HG03064 (cell line): ENCODE measurements around the gene BDKRB2.
"Not testable (repeated sequence)": the region's sequence is repeated elsewhere in the genome, so short reads cannot be mapped to it uniquely, and the experiment has no call there.

Source experiments
- ATAC-seq: cut with Tn5 transposase; IDR thresholded peaks from one replicate; pipeline ENCODE4 v1.9.1; 2021; ENCODE audit warnings: low read depth; ENCODE audit not compliant: unreplicated experiment

The BDKRB2 gene

DNA sequence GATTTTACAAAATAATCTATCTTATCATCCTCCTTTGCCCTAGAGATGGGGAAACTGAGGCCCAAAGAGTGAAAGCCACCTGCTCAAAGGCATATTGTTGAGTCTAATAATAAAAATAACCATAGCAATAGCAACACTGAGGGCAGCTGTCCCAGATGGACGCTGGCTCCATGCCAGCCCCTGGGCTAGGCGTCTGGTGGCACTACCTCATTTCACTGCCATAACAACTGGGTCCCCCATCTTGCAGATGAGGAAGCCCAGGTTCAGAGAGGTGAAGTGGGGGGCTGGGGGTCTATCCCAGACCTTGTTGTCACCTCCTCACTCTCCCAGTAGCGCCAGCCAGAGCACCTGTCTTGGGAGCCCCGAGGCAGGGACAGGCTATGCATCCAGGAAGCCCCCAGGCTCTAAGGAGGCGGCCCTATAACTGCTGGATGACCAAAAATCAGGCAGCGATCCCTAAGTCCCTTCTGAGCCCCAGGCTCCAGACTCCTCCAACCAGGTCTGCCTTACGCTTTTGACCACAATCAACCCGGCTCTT, 12.8 kb downstream of the BDKRB2 start:
- no peak for ATAC-seq

DNA sequence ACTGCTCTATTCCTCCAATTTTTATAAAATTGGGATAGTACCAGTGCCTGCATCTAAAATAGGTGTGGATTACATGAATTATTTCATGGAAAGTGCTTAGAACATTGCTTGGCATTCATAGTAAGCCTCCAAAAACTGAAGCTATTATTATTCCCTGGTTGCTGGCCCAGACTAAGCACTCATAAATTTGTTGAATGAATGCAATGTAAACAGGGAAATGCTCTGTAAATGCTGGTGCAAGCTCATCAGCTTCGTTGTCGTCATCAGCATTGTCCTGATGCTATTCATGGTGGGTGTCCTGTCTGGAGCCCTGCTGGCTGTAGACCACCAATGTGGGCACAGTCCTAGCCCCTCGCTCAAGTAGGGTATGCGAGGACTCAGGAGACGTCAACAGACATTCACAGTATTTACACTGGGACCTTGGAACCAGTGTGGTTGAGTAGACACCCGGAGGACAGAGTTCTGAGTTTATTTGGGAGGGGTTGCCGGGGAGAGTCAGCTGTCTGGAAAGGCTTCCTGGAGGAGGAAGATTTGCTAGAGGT, 16.5 kb downstream of the BDKRB2 start:
- no peak for ATAC-seq

DNA sequence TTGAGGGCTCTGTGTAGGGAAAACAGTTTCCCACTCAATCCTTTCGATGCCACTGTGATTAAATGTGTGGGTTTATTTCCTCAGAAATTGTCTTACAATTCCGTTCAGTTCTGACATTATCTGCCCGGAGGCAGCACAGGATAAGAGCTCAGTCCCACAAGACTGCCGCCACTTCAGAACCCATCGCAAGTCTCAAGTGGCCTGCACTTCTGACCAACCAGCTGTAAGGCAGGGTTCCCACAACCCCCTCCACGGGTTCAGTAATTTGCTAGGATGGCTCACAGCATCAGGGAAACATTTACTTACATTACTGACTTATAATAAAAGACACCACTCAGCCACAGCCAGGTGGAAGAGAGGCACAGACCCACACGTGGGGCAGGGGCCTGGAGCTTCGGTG, 17.2 kb downstream of the BDKRB2 start:
- ATAC-seq: no peak

DNA sequence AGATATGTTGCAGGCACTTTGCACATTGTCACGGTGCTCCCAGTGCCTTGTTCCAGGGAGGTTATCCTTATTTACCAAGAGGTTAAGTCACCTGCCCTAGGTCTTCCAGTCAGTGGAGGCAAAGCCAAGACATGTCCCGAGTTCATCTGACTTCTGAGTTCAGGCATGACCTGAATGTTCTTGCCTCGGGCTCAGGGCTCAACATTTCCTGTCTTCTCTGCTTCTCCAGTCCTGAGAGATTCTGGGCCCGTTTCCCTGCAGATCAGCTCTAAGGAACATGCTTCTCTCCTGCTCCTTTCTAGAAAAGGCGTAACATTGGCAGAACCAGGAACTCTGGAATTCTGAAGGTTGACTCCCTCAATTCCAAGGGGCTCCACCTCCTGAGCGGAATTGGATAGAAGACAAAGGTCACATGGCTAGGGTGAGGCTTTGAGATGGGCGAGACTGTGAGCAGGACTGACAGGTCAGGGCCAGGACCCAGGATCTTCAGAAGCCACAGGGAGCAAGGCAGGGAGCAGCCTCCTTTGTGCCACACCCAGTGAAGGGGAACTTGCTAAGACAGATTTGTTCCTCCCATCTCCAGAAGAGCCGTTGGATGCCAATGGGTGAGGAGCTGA, 19.9 kb downstream of the BDKRB2 start:
- no peak for ATAC-seq

DNA sequence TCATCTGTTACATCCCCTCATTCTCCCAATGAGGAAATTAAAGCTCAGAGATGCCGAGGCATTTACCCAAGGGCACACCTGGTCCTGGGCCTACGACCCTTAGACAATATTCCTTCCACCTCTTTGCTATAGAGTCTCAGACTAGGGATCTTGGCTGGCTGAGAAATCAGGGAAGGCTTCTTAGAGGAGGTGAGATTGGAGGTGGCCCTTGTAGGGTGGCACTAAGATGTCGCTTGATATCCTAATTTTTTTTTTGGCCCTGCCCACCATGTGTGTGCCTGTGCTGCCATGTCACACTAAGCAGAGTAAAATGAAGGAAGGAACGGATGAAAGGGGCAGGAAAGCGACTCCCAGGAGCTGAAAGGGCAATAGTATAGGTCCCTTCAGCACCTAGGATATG, 20.6 kb downstream of the BDKRB2 start:
- no peak for ATAC-seq

DNA sequence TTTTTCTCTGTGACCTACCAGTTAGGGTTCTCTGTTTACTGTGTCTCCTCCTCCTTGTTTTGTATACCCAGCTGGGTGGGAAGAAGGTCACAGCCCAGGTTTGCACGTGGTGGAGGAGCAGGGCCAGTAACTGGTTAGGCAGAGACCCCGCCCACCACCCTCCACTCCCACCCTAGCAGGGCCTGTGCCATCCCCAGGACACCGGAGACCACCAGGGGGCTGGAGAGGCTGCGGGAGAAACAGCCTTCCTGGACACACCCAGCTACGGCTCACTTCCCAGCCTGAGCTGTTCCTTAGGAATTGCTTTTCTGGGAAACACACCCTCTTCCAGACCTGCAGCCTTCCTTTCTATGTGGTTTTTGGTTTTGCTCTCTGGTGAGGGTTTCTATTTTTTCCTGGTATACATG, 21.1 kb downstream of the BDKRB2 start:
- no peak for ATAC-seq

DNA sequence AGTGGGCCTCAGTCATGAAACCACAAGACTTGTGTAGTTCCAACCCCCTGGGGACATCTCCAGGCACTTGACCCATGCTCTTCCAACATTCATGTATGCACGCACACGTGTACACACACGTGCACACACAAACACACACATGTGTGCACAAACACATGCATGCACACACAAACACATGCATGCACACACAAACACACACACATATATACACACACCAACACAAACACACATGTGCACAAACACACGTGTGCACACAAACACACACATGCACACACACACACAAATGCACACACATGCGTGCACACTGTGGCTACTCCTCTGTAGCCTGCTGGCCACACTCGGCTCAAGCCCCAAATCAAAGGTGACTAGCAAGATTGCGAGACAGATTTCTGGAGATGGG, 22.8 kb downstream of the BDKRB2 start:
- no peak for ATAC-seq

DNA sequence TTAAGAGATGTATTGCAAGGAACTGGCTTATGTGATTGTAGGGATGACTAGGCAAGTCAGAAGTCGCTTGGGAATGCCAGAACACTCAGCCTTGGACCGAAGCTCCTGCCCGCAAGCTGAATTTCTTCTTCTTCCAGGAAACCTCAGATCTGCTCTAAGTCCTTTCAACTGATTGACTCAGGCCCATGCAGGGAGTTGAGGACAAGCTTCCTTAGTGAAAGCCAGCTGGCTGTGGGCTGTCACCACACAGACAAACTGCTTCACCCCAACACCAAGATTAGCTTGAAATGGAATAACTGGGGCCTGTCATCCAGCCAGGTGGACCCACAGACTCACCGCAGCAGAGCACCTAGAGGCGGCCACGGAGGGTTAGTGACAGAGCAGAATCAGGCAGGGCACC, 24.7 kb downstream of the BDKRB2 start:
- ATAC-seq: no peak

DNA sequence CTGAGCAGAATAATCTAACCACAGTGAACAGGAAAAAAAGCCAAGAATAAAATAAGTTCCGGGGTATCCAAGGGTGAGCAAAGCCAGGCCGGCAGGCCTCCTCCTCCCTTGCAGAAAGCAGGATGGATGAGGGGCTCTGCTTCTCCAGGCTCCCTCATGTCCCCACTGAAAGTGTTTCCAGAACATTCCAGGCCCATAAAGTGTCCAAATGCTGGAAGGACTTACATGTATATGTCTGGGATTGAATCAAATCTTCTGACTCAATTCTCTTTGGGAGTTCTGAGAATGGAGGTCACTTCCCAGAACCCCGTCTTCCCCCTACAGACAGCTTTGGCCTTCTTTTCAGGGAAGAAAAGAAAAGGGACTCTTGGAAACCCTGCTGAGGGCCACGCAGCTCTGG, 26.4 kb downstream of the BDKRB2 start:
- no peak for ATAC-seq

DNA sequence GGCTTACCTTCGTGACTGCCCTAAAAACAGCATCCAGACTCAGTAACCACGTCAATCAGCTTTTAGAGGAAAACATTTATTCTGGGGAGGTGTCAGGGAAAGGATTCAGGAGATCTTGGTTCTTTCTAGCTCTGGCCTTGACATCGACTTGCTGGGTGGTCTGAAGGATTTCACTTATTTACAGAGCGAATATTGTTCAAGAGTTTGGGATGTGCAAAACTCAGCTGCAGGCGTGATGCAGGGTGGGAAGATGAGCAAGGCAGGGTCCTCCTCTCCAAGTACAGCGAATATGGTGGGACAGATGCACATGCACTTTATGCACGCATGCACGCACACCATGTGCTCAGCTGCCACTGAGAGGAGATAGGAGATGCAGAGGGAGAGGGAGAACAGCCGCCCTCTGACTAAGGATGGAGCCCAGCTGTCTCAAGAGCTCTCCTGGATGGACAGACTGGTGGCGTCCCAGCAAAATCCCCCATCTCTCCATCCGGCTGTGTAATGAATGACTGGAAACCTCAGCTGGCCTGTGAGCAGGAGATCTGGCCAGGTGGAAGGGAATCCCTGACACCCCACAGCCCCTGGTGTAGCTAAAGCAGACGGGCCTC, 27.0 kb downstream of the BDKRB2 start:
- no peak for ATAC-seq

DNA sequence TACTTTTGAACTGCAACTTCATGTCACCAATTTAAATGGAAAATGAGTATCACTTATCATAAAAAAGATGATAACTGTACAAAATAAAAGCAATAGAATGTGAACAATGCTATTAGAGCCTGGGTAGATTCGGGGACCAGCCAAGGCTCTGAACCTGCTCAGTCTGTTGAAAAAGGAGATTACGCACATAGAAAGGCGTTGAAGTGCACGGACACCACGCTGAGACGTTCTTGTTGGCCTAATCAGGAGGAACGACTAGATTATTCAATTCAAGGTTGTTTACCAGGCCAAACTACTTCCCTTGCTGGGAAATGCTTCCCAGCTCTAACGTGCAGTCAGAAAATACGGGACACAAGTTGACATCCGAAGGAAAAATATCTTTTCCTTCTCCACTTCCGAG, 27.9 kb downstream of the BDKRB2 start:
- no peak for ATAC-seq

DNA sequence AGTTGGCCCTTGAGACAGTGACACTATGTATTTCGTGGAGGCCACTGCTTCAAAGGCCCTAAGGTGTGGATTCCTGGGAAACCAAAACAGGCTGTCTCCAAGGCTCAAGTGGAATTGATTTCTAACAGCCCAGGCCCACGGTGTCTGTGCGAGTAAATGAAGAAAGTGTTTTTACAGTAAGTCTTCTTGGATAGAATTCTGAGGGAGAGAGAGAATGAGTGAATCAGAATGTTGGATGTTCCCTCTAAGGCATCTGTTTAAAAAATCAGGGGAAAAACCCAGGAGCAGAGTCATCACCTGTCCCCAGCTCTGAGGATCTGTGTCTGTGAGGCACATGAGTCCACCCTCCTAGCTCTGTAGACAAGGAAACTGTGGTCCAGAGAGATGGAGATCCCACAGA, 29.0 kb downstream of the BDKRB2 start:
- no peak for ATAC-seq

DNA sequence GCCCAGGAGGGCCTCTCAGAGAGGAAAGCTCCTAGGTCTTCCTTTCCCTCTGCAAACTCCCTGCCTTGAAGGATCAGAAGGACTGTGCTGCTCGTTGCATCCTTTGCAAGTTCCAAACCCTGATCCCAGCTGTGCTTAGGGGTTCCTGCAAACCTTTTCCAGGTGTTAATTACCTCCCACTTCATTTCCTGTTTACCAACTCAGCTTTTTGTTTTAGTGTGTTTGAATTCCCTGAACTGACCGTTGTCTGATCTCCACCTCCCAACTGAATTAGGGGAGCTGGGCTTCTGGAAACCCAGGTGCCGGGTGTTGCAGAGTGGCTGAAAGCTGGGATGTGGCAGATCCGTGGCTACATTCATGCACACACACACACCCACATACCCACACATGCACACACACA, 30.8 kb downstream of the BDKRB2 start:
- ATAC-seq: no peak

DNA sequence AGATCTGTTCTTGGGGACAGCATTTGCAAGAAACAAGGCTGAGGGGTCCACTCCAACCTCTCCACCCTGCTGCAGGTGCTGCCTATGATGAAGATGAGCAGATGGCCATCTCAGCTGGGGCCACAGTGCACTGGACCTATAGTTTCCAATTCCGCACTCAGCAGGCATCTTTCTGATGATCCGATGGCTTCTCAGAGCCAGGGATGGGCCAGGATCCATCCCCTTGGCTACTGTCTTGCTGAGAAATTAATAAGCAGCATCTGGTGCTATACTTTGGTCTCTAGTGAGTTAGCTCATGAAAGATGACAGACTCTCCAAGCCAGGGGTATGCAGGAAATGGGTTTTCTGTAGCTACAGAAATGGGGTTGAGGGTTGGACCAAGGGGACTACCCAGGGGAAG, 33.0 kb downstream of the BDKRB2 start:
- no peak for ATAC-seq

DNA sequence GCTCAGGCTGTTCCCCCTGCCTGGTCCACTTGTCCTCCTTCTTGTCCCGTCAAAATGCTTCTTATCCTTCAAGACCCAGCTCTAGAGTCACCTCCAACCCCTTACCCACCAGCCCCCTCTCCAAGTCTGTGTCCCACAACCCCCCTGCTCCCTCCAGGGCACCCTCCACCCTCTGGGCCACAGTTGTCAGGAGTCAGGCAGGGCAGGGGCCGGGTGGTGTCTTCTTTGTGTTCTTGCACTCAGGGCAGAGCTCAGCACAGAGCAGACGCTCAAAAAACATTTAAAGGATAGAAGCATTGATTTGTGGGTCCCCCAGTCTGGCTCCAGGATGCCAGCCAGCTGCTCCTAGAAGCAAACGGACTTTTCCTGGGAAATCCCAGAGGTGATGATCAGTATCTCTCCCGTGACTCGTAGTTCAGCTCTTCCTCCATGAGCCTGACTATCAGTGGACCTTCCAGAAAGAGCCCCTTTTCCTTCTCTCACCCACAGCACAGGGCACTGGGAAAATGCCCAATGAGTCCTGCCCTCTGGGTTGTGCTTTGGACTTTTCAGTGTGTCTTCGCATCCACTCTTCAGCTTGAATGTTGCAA, 34.1 kb downstream of the BDKRB2 start:
- no peak for ATAC-seq

DNA sequence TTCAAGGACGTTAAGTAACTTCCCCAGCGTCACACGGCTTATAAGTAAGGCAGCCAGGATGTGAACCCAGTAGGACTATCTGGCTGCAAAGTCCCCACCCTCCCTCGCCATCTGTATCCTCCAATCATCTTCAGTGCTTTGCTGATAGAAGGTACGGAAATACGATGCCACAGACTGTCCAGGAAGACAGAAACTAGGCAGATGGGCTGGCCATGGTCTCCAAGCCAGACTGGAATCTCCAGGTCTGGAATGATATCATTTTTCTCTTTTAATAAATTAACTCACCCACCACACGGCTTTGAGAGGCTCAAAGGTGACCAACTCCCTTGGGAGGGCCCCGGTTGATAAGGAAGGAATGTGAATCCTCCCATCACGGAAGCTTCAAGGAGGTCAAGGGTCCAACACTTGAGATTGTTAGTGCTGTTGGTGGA, 35.1 kb downstream of the BDKRB2 start:
- ATAC-seq: no peak

DNA sequence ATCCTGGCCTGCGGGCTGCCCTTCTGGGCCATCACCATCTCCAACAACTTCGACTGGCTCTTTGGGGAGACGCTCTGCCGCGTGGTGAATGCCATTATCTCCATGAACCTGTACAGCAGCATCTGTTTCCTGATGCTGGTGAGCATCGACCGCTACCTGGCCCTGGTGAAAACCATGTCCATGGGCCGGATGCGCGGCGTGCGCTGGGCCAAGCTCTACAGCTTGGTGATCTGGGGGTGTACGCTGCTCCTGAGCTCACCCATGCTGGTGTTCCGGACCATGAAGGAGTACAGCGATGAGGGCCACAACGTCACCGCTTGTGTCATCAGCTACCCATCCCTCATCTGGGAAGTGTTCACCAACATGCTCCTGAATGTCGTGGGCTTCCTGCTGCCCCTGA, 36.0 kb downstream of the BDKRB2 start:
- ATAC-seq: no peak

DNA sequence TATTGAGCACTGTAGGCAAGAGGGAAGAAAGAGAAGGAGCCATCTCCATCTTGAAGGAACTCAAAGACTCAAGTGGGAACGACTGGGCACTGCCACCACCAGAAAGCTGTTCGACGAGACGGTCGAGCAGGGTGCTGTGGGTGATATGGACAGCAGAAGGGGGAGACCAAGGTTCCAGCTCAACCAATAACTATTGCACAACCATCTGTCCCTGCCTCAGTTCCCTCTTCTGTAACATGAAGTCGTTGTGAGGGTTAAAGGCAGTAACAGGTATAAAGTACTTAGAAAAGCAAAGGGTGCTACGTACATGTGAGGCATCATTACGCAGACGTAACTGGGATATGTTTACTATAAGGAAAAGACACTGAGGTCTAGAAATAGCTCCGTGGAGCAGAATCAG, 37.5 kb downstream of the BDKRB2 start:
- no peak for ATAC-seq

DNA sequence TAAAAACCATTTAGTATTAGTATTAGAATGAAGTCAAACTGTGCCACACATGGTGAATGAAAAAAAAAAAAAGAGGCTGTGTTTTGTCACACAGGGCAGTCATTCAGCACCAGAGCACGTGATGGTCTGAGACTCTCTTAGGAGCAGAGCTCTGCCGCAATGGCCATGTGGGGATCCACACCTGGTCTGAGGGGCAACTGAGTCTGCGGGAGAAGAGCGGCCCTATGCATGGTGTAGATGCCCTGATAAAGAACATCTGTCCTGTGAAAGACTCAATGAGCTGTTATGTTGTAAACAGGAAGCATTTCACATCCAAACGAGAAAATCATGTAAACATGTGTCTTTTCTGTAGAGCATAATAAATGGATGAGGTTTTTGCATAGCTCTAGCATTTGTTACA, 39.1 kb downstream of the BDKRB2 start:
- ATAC-seq: no peak

DNA sequence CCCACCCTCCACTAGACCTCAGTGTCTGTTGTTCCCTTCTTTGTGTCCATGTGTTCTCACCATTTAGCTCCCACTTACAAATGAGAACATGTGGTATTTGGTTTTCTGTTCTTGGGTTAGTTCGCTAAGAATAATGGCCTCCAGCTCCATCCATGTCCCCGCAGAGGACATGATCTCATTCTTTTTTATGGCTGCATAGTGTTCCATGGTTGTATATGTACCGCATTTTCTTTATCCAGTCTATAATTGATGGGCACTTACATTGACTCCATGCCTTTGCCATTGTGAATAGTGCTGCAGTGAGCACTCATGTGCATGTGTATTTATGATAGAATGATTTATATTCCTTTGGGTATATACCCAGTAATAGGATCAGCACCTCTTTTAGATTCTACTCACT, 40.4 kb downstream of the BDKRB2 start:
- ATAC-seq: not testable (repeated sequence)

DNA sequence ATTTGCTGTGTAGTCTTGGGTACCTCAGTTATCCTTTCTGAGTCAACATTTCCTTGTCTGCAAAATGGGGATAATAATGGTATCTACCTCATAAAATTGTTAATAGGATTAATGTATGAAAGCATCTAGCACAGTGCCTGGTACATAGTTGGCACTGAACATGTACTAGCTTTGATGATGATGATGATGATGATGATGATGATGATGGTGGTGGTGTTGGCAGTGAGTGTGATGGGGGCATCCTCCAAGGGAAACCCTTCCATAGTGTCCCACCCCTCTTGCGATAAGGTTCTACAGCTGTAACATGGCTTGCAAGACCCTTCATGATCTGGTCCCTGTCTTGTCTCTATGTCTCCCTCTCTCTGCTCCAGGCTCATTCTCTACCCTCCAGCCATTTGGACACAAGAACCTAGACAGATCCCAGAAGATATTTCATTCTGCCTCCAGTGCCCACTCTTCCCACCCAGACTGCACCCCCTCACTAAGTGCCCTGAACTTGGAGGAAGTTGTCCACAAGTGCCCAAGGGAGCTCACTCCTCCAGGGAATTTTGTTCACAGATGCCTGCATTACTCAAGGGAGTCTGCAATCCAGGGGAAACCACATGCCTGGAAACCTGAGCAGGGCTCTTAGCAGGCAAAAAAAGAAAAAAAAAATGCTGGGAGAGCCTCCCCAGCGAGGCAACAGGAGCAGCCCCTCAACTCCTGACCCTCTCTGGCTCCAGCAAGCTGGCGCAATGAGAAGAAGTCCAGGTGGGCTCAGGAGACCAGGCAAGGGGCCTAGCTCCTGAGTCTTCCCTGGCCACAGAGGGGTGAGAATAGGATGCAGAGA, 41.3 kb downstream of the BDKRB2 start:
- no peak for ATAC-seq
